GM18519 (cell line): ENCODE data around the gene TRIO.
A peak's percentile ranks its signal among the peaks of the same experiment; 100 is the strongest.

ENCODE experiments used
- ATAC-seq: cut with Tn5 transposase; IDR thresholded peaks from one replicate; pipeline ENCODE4 v1.9.1; 2021; ENCODE audit warnings: mild to moderate bottlenecking, moderate library complexity; ENCODE audit not compliant: unreplicated experiment, low FRiP score

The TRIO gene

GRCh38 chr5:14308384-14309154, 165.4 kb downstream of the TRIO start:
- no peak for ATAC-seq

- no peak for ATAC-seq
Observed at GRCh38 chr5:14309199-14309598, 166.1 kb downstream of the TRIO start.

GRCh38 chr5:14309878-14310531, 166.9 kb downstream of the TRIO start:
- no peak for ATAC-seq

GRCh38 chr5:14310901-14311300, 167.8 kb downstream of the TRIO start:
- ATAC-seq = no peak

- no peak for ATAC-seq
Observed at GRCh38 chr5:14313986-14314690, 171.0 kb downstream of the TRIO start.

- ATAC-seq = no peak
Observed at GRCh38 chr5:14316471-14316870, 173.3 kb downstream of the TRIO start.

- no peak for ATAC-seq
Observed at GRCh38 chr5:14319102-14319501, 176.0 kb downstream of the TRIO start.

GRCh38 chr5:14321936-14322335, 178.8 kb downstream of the TRIO start:
- no peak for ATAC-seq

- ATAC-seq = no peak
Observed at GRCh38 chr5:14322437-14323187, 179.5 kb downstream of the TRIO start.

- ATAC-seq = no peak
Observed at GRCh38 chr5:14323466-14323865, 180.3 kb downstream of the TRIO start.

GRCh38 chr5:14325369-14325768, 182.2 kb downstream of the TRIO start:
- no peak for ATAC-seq

GRCh38 chr5:14326035-14326903, 183.1 kb downstream of the TRIO start:
- no peak for ATAC-seq

GRCh38 chr5:14327624-14328023, 184.5 kb downstream of the TRIO start:
- no peak for ATAC-seq

- ATAC-seq = no peak
Observed at GRCh38 chr5:14328144-14328543, 185.0 kb downstream of the TRIO start.

- no peak for ATAC-seq
Observed at GRCh38 chr5:14330291-14330690, 187.1 kb downstream of the TRIO start.

GRCh38 chr5:14330729-14331385, 187.7 kb downstream of the TRIO start:
- ATAC-seq = no peak

- peak; percentile 66 for ATAC-seq
Observed at GRCh38 chr5:14331386-14331781, 188.2 kb downstream of the TRIO start.

- no peak for ATAC-seq
Observed at GRCh38 chr5:14332038-14332631, 189.0 kb downstream of the TRIO start.

- ATAC-seq = no peak
Observed at GRCh38 chr5:14332746-14333145, 189.6 kb downstream of the TRIO start.
